HG03280 (cell line): Measurements from ENCODE around the gene PEPD.
A peak's percentile ranks its signal among the peaks of the same experiment; 100 is the strongest.

Experiments used
- ATAC-seq: cut with Tn5 transposase; IDR thresholded peaks from one replicate; pipeline ENCODE4 v1.9.1; 2021; ENCODE audit warnings: mild to moderate bottlenecking, moderate library complexity; ENCODE audit not compliant: unreplicated experiment

The PEPD gene

DNA sequence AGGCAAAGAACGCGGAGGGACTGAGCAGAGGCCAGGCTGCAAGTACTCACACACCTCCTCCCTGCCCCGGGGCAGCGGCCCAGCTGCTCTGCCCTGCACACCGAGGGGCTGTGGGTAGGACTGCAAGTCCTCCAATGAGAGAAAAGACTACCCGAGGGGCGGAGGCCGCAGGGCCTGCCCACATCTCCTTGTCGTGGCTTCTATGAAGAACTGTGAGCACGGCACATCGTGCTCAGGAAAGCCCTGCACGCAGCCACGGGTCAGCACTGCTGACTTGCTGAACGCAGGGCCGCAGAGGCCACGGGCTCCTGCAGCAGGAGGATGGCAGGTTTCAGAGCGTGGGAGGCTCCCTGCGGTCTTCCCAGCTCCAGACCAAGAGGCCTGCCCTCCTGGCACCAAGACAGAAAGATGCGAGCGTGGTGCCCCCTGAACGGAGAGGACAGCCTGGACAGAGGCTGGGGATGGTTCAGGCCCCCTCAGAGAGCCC, 110.6 kb downstream of the PEPD start:
- ATAC-seq: no peak

DNA sequence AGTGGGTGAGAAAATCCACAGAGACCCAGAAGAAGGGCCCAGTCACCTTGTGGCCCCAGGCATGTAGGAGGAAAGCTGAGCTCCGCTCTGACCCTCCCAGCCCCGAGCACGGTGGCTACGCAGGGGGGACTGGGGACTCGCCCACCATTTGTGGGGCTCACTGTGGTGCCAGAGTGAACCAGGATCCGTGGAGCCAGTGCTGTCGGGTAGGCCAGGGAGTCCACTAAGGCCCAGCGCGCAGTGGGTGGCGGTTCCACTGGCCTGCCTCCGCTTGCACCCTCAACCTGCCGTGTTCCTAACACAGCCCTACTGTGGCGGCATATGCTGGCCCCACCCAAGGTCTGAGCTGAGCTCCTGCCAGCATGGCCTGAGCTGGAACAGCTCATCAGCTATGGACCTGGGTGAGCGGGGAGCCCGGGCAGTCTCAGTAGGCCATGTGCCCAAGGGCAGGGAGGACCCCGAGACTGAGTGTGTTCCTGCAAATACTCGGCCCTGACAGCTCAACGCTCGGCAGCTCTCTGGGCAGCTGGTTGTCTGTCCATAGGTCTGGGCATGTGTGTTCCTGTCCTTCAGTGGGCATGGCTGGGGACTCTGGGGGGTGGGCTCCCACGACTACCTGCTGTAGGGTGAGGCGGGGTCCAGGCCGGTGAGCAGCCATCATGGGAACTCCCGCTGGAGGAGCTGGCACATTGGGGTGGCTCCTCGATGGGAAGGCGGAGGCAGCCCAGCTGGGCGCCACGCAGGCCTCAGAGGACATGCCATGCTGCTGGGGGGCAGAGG, 111.5 kb downstream of the PEPD start:
- no peak for ATAC-seq

GRCh38 chr19:33408538-33409434, 112.8 kb downstream of the PEPD start:
- no peak for ATAC-seq

GRCh38 chr19:33408116-33408515, 113.5 kb downstream of the PEPD start:
- no peak for ATAC-seq

GRCh38 chr19:33407716-33408115, 113.9 kb downstream of the PEPD start:
- ATAC-seq: no peak

DNA sequence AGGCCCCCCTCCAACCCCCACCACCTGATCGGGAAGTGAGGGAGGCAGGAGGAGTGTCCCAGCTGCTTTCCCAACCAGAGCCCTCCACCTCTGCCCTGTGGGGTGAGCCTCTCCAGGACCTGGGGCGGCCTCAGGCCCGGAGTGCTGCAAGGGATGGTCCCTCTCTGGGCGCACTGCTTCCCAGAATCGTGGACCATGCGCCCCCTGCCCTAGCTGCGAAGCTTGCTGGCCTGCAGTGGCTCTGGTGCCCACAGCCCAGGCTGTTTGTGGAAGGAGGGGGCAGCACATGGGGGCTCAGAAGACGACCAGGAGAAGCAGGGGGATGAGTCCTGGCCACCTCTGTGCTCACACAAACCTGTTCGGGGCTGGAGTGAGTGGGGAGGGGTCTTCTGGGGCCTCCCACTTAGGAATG, 114.4 kb downstream of the PEPD start:
- peak; percentile 15 for ATAC-seq

DNA sequence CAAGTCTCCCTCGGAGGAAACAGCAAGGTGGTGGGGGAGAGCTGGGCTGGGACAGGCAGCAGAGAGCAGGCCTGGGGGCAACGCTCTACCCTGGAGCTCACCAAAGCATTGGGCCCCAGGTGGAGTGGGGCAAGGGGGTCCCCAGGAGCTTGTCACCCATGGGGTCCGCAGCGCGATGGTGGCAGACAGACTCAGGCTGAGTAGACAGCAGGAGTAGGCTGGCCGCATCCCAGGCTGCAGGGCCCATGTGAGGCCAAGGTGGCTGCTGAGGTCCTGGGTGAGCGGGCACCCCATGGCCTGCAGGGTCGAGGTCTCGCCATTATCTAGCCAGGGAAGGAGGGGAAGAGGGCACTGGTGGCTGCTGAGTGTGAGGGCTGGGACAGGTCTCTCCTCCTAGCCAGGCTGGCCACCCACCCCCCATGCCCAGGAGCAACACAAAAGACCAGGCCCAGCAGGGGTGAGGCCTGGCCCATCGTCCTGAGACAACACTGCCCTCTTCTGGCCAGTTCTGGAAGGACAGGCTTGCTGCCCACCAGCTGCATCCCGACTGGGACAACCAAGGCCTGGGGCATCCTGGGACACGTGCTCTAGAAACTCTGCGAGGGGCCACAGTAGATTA, 115.0 kb downstream of the PEPD start:
- ATAC-seq: peak; percentile 50

DNA sequence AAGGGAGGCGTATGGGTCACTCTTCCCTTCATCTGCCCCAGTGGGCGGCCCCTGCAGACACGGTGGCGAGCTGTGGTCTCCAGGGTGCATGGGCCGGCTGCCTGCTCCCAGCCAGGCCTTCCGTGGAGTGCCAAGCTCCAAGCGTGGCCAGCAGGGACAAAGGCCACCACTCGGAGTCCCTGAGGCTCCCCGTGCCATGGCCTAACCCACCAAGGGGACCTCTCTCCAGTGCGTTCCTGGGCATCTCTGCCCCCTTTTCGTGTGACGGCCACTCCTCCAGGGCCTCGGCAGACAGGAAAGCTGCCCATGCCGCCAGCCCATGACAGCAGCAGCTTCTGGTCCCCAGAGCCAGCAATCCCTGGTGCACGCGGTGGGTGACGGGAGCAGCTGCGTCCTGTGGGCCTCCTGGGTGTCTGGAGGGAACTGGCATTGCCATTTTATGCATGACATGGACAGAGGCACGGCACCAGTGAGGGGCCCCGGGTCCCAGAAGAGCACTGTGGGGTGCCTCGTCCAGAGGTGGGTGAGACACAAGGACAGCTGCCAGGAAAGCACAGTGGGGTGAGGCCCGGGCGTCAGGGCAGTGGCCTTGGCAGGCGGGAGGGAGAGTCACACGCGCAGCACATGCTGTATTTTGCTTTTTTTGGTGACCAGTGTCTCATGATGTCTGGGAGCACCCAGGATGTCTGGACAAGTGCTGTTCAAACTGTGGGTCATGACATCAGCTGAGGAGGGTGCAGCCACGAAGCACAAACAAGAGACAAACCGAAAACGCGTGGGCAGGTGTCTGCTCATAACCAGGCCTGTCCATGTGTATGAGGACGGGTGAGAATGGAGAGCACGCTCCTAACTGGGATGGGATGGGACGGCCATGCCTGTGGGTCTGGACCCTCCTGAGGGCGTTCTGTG, 115.8 kb downstream of the PEPD start:
- ATAC-seq: no peak

GRCh38 chr19:33405254-33405552, 116.4 kb downstream of the PEPD start:
- no peak for ATAC-seq

- no peak for ATAC-seq
Measured at GRCh38 chr19:33404506-33405253, 116.9 kb downstream of the PEPD start.

GRCh38 chr19:33403973-33404304, 117.7 kb downstream of the PEPD start:
- no peak for ATAC-seq

DNA sequence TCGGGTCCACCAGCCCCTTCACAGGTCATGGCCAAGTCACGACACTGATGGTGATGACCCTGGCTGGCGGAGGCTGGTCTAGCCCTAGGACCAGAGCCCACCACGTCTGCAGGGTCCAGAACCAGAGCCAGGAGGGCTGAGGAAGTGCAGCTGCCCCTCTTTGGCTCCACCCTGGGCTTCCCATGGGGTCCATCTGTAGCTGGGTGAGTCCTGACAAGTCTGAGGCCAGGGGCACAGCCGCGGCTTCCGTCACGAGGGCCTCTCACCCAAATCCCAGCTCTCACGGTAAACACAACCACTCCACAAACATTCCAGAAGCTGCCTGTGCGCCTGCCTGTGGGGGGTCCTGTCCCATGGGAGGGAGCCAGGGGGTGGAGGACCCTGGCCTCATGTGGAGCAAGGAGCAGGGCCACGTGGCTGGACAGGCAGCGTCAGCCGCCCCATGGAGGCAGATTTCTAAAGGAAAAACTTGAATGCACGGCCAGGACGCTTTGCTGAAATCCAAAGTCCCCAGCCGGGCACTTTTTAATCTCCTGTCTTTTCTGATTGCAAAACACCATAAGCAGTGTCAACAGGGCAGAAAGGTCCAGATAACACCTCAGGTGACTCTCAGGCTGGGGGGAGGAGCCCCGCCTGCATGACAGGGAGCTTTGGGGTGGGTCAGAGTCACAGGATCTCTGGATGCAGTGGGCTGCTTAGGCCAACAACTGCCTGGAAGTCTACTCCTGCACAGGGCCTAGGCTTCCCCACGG, 118.2 kb downstream of the PEPD start:
- no peak for ATAC-seq

GRCh38 chr19:33402421-33403220, 119.0 kb downstream of the PEPD start:
- no peak for ATAC-seq

GRCh38 chr19:33401683-33402420, 119.7 kb downstream of the PEPD start:
- no peak for ATAC-seq

DNA sequence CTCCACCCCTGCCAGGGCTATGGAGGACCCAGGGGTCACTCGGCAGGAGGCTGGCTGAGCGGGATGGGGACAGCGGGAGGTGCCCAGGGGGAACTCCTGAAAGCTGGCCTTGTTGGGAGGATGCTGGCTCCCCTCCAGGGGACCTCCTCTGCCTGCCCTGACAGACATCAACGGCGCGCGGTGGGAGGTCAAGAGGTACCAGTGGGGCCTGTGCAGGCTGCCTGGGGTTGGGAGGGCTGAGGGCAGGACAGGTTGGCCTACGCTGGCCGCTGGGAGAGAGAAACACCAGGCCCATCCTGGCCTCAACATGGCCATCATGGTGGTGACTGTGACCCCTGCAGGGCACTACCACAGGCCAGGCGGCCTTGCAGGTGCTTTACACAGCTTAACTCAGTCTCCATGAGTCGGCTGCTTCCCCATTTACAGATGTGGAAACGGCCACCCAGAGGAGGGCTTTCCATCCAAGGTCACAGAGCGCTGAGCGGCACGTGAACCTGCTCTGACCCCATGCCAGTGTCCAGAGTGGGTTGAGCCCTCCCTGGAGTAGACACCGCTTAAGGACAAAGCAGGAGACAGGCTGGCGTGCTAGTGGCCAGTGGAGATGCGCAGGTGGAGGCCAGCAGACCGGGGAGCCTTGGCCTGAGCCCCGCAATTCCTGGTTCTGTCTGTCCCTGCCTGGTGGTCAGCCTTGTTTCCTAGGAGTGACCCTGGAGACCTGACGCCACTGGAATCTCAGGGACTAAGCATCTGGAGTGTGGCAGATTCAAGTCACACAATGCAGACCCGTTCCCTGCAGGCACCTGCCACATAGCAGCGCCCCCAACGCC, 120.5 kb downstream of the PEPD start:
- ATAC-seq: no peak

DNA sequence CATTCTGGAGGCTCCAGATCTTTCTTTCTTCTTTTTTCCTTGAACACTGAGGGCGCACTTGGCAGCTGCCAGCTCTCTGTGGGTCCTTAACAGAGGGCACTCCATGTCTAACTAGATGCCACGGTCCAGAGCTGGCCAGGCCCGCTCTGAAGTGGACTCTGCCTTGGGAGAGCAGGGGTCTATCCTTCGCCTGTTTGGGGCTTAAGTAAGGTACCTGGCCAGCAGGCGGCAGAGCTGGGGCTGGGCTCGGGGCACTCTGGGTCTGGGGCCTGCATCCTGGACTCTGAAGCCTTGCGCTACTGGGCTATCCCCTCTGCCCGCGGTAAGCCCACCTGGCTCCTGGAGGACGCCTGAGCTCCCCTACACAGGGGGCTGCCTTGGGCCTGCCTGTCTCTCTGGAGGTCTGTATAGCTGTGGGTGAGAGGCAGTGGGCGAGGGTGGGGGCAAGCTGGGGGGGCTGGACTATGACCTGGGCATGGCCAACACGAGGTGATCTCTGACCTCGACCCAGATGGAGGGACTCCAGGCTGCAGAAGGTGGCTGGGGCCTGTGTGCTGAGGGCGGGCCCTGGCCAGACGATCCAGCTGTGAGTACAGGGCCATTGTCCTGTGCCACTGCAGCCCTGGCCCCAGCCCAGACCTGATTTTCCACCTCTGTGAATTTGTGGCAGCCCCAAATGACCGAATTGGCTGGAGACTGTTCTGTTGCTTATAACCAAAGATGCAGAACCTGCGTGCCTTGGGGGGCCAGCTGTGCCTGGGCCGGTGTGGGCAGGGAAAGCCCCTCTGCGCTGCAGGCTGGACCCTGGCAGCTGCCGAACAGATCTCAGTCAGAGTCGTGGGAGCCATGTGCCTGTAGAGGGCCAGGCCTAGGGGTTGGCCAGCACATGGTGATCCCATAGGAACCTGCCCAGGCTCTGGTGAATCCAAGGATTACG, 121.6 kb downstream of the PEPD start:
- ATAC-seq: no peak
